Activated CD4-positive, alpha-beta T cell treated with anti-CD3 and anti-CD28 coated beads, Interleukin-2, amount 10 ng/mL, durations not matched to agents 24 days and 14 days (primary cell): Measurements from ENCODE around the gene SLC17A2. TPM values are rescaled to one million over a fixed set of nuclear protein-coding genes. Genes with fewer than 3 reads are reported as not detected.

Experiments used
- DNase-seq: peaks from one replicate; pipeline ENCODE4 v3.0.0; 2022
- H3K27ac Mint-ChIP-seq: one replicate; pipeline ENCODE4 v1.8.0; 2022; ENCODE audit warnings: mild to moderate bottlenecking, mixed read lengths
- H3K27me3 Mint-ChIP-seq: one replicate; pipeline ENCODE4 v1.8.0; 2022; ENCODE audit warnings: mixed read lengths
- H3K36me3 Mint-ChIP-seq: one replicate; pipeline ENCODE4 v1.8.0; 2022; ENCODE audit warnings: low read depth, mild to moderate bottlenecking, mixed read lengths
- H3K4me1 Mint-ChIP-seq: one replicate; pipeline ENCODE4 v1.8.0; 2021; ENCODE audit warnings: mixed read lengths
- H3K4me3 Mint-ChIP-seq: one replicate; pipeline ENCODE4 v1.8.0; 2022; ENCODE audit warnings: mild to moderate bottlenecking, moderate library complexity, mixed read lengths
- H3K9me3 Mint-ChIP-seq: one replicate; pipeline ENCODE4 v1.8.0; 2021; ENCODE audit warnings: mixed read lengths
- intact Hi-C: fragments of 100-400 bp; cut with micrococcal nuclease; formaldehyde crosslinking; loops from one replicate; pipeline ENCODE4 v1.15.1; 2023
- total RNA-seq: library from RNA; stranded (reverse); gene quantifications from 2 replicates; pipeline ENCODE4 v1.2.3, GENCODE V29; 2022

The SLC17A2 gene
- total RNA-seq, 1 donor from 2014 or later = not detected

DNA sequence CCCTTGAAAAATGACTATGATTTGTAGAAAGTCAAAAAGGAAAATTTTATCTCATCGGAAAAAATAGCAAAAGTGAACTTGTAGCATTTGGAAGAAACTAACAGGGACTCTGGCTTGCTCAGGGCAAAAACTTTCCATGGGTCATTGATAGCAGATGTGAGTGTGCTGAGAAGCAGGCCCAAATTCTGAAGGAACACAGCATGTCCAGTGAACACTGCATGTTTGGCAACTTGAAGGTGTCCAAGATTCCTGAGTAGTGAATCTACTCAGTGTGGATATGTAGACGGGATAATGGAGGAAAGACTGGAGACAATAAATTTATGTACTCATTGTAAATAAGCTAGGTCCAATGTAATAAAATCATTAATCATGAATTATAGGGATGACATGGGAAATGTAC, 8.2 kb downstream of the SLC17A2 start:
- H3K4me1 Mint-ChIP-seq = peaks cover 17% of the 10 kb centered on the region
- H3K27ac Mint-ChIP-seq = no peak overlapping the region
- H3K36me3 Mint-ChIP-seq = peaks cover 3% of the 10 kb centered on the region
- peaks cover 14% of the 10 kb centered on the region for H3K9me3 Mint-ChIP-seq
- no peak for DNase-seq
- H3K4me3 Mint-ChIP-seq = no peak overlapping the region
- intact Hi-C loops = no loop called here
- H3K27me3 Mint-ChIP-seq = no peaks in the 10 kb centered on the region

DNA sequence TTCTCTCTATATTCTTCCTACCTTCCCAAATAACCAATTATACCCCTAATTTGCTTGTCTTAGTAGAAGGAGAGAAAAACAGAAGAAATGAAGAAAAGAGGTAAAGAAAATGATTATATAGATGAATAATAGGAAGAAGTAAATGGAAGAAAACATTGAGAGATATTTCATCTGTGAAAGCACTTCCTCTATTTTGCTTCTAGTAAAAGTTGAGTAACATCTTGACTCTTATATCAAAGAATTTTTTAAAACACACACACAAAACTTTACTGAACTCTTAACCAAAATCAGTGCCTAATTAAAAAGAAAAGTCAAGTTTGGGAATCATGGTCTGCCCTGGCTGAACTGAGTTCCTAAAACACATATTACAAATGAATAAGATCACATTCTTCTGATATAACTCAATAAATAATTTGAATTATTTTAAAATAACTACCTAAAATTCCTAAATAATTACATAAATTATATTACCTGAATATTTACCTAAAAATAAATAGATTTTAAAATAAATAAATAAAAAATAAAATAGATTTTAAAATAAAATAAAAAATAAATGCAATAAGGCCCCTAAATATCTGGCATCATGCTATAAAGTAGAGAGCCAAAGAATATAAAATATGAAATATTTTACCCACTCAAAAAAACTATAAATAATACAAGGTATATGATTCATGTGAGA, 8.8 kb downstream of the SLC17A2 start:
- Mint-ChIP-seq H3K36me3 (peaks cover 3% of the 10 kb centered on the region), H3K4me1 (peaks cover 15% of the 10 kb centered on the region), H3K4me3 (no peak overlapping the region), H3K27ac (no peak overlapping the region), H3K9me3 (peaks cover 14% of the 10 kb centered on the region), H3K27me3 (no peaks in the 10 kb centered on the region)
- intact Hi-C loops = no loop called here
- DNase-seq = no peak

DNA sequence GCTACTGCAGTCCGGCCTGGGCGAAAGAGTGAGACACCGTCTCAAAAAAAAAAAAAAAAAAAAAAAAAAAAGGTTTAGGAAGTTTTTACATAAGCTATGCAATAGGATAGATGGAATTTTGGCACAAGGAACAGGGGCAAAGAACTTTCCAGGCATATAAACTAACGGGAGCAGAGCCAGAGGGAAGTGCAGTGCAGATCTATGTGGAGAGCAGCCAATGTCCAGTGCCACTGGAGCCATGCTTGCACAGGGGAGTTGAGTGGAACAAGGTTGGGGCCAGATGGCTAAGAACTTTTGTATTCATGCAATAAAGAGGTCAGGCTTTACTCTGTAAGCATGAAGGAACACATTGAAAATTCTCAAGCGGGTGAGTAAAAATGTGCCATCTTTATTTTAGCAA, 10.8 kb downstream of the SLC17A2 start:
- Mint-ChIP-seq H3K9me3 (peaks cover 14% of the 10 kb centered on the region), H3K4me1 (peaks cover 13% of the 10 kb centered on the region), H3K27ac (no peak overlapping the region), H3K4me3 (no peak overlapping the region), H3K27me3 (no peaks in the 10 kb centered on the region), H3K36me3 (peaks cover 3% of the 10 kb centered on the region)
- no peak for DNase-seq
- intact Hi-C loops = no loop called here

DNA sequence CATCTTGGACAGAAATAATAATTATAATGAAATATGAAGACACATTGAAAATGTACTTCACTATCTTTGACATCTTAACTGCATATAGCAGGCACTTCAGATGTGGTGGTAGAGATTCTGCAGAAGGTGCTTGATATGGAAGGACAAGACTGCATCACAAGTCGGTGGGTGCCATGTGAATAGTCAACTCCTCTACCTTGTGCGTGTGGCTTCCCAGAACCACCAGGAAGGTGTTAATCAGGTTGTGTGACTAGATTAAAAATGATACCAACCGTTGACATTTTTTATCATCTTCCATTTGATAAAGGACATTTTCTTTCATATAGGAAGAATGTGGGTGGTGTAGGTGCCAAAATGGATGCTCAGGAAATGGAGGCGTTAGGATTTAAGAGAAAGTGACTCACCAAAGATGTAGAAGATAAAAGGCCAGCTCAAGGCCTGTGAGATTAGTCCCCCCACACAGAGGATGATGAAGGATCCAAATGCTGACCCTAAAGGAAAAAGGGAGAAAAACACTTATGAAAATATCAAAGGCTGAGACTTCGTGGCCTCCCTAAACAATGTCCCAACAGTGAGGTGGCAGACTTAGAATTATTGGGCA, 12.3 kb downstream of the SLC17A2 start:
- Mint-ChIP-seq H3K4me1 (peaks cover 20% of the 10 kb centered on the region), H3K27ac (peak overlapping the region; percentile 39), H3K36me3 (peaks cover 4% of the 10 kb centered on the region), H3K27me3 (no peaks in the 10 kb centered on the region), H3K4me3 (no peak overlapping the region), H3K9me3 (peaks cover 19% of the 10 kb centered on the region)
- intact Hi-C loops = no loop called here
- no peak for DNase-seq

DNA sequence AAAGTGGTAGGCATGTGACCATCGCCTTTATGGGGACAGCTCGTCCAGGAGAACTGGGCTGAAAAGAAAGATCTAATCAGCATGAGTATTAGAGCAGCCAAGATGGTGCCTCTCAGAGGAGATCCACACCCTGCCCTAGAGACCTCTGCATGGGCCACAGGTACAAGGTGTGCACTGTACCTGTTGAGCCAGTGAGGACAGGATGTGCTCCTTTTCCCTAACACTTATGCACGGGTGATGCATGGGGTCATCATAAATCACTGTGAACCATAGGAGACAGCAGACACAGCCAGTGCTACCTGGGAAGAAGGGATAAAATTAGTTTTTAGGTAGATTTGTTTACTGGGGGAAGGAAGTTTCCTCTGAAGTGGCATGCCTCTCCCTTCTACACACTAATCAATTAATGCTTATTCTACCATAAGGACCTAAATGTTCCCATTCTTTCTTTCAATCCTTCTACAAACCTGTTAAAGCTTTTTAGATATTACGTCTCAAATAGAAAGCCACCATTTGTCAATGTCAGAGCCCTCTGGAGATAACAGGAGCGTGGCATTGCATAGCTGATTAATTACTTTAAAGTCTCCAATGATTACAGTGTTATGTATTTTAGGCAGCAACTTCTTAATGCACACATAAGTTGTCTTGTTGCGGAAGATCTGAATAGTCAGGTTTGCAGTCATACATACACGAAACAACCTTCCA, 13.6 kb downstream of the SLC17A2 start:
- Mint-ChIP-seq H3K9me3 (peaks cover 19% of the 10 kb centered on the region), H3K4me3 (no peak overlapping the region), H3K27me3 (no peaks in the 10 kb centered on the region), H3K36me3 (peaks cover 4% of the 10 kb centered on the region), H3K27ac (no peak overlapping the region), H3K4me1 (peaks cover 19% of the 10 kb centered on the region)
- DNase-seq = no peak
- intact Hi-C loops = no loop called here

DNA sequence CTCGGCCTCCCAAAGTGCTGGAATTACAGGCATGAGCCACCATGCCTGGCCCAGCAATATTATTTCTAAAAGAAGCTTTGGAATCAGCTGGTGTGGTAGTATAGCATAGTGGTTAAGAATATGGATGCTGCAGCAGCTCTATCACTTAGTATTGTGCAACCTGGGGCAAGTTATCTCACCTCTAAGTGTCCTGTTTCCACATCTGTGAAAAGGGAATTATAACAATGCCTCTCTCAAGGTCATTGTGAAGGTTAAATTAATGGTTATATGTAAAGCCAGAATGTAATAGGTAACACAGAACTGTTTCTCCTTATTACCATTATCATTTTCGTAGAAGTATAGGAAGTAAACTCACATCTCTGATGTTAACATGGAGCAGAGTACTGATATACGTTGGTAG, 14.2 kb downstream of the SLC17A2 start:
- intact Hi-C loops = no loop called here
- DNase-seq = no peak
- no peaks in the 10 kb centered on the region for H3K27me3 Mint-ChIP-seq
- H3K36me3 Mint-ChIP-seq = peaks cover 4% of the 10 kb centered on the region
- H3K27ac Mint-ChIP-seq = no peak overlapping the region
- no peak overlapping the region for H3K4me3 Mint-ChIP-seq
- peaks cover 19% of the 10 kb centered on the region for H3K4me1 Mint-ChIP-seq
- peaks cover 19% of the 10 kb centered on the region for H3K9me3 Mint-ChIP-seq

DNA sequence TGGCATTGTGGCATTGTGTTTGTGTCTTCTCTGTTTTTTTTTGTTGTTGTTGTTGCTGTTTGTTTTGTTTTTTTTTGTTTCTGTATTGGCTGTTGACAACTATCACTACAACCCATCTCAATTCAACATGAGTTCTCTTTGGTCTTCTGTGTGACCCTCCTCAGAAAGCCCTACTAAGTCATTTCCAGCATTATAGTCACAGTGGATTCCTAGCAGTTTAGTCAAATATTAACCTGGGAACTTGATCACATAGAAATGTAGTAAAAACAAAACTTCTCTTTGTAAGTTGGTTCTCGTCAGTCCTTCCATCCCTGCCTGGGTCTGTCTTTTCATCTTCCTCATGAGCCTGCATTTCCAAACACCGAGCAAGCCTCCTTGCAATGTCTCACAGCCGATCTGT, 16.8 kb downstream of the SLC17A2 start:
- Mint-ChIP-seq H3K9me3 (peaks cover 19% of the 10 kb centered on the region), H3K4me3 (no peak overlapping the region)

DNA sequence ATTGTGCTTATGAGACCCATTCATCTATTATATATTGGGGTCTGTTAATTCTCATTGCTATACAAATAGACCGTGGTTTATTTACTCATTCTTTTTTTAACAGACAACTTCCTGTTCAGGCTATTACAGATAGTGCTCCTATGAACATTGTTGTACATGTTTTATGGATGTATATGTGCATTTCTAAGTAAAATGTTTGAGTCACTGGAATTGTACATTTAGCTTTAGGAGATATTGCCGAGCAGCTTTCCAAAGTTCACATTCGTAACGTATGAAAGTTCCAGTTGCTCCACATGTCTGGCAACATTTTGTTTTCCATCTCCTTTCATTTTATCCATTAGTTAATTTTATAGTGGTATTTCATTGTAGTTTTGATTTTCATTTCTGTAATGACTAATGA, 19.1 kb downstream of the SLC17A2 start:
- Mint-ChIP-seq H3K36me3 (peaks cover 1% of the 10 kb centered on the region), H3K27ac (no peak overlapping the region), H3K4me3 (no peak overlapping the region), H3K27me3 (no peaks in the 10 kb centered on the region), H3K4me1 (peaks cover 11% of the 10 kb centered on the region), H3K9me3 (peaks cover 8% of the 10 kb centered on the region)
- intact Hi-C loops = loop anchor here (5.0 kb wide), 1 partner anchor 36 kb away; no protein-coding TSS in a partner anchor
- no peak for DNase-seq

More for the DNA sequence above, 16.8 kb downstream of the SLC17A2 start:
- no peak for DNase-seq
- Mint-ChIP-seq H3K27me3 (no peaks in the 10 kb centered on the region), H3K27ac (peak overlapping the region; percentile 73), H3K36me3 (peaks cover 4% of the 10 kb centered on the region), H3K4me1 (peaks cover 16% of the 10 kb centered on the region)
- intact Hi-C loops = loop anchor here (5.0 kb wide), 1 partner anchor 34 kb away; no protein-coding TSS in a partner anchor

DNA sequence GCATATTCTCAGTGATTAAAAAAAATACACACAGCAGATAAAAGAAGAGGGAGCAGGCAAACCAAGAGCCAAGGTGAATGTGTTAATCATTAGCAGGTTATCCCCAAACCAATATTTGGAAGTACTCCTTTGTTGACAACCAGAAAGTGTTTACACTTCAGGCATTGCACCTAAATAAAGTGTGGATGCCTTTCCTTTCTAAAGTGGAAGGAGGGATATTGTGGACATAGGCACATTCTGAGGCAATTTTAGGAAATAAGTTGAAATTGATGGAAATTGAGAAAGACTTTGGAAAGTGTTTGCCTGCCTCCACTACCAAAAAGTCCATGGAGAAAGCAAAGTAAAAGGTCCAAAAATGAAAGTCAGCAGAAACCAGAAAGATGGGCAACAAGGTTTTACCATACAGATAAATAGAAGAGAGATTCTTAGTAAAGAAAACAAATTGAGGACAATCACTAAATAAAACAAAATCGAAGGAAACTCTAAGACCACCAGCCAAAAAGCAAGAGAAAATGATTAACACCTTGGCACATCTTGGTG, 22.9 kb downstream of the SLC17A2 start:
- Mint-ChIP-seq H3K4me1 (peaks cover 4% of the 10 kb centered on the region), H3K4me3 (no peak overlapping the region), H3K27ac (no peak overlapping the region), H3K9me3 (peaks cover 3% of the 10 kb centered on the region), H3K27me3 (no peaks in the 10 kb centered on the region), H3K36me3 (no peaks in the 10 kb centered on the region)
- DNase-seq = no peak
- intact Hi-C loops = no loop called here

DNA sequence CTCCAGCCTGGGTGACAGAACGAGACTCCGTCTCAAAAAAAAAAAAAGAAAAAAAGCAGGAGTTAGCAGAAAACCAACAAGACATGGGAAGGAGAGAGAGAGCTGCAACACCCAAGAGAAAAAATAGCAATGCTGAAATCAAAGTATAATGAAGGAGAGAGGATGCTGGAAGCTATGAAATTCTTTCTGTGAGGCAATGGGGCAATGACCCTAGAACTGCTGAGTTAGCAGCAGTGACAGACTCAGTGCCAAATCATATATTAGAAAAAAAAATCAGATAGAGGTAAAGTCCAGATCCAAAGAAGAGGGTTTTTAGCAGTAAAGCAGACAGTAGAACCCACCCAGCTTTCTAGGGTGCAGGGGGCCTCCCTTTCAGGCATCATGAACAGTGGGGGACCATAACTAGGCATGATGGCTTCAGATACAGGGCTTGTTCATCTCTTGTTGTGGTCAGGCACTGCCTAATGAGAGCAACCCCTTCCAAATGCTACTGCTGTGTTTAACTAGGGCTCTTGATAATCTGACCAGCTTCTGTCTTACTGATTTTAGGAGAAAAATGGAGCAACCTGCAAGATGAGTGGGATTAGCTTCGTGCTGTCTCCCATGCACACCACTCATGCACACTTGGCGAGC, 26.9 kb downstream of the SLC17A2 start:
- H3K4me1 Mint-ChIP-seq = peaks cover 4% of the 10 kb centered on the region
- intact Hi-C loops = no loop called here
- H3K27ac Mint-ChIP-seq = no peak overlapping the region
- no peaks in the 10 kb centered on the region for H3K36me3 Mint-ChIP-seq
- H3K4me3 Mint-ChIP-seq = no peak overlapping the region
- no peak for DNase-seq
- no peaks in the 10 kb centered on the region for H3K9me3 Mint-ChIP-seq
- H3K27me3 Mint-ChIP-seq = no peaks in the 10 kb centered on the region

DNA sequence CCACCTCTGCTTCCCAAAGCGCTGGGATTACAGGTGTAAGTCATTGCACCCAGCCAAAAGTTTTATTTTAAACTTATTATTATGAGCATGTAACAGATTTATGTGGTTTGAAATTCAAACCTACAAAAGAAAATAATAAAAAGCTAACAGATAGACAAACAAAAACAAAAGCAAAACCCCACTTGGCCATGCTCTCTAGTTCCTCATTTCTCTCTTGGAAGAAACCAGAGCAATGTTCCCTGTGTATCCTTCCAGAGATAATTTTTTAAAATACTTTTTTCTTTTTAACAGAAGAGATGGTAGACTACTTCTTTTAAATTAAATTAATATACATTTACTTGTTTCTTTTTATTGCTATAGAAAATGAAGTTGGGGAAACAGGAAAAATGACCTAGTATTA, 28.4 kb downstream of the SLC17A2 start:
- intact Hi-C loops = no loop called here
- no peaks in the 10 kb centered on the region for H3K27me3 Mint-ChIP-seq
- no peak overlapping the region for H3K27ac Mint-ChIP-seq
- H3K4me3 Mint-ChIP-seq = no peak overlapping the region
- no peaks in the 10 kb centered on the region for H3K9me3 Mint-ChIP-seq
- no peak for DNase-seq
- H3K4me1 Mint-ChIP-seq = no peaks in the 10 kb centered on the region
- H3K36me3 Mint-ChIP-seq = no peaks in the 10 kb centered on the region

DNA sequence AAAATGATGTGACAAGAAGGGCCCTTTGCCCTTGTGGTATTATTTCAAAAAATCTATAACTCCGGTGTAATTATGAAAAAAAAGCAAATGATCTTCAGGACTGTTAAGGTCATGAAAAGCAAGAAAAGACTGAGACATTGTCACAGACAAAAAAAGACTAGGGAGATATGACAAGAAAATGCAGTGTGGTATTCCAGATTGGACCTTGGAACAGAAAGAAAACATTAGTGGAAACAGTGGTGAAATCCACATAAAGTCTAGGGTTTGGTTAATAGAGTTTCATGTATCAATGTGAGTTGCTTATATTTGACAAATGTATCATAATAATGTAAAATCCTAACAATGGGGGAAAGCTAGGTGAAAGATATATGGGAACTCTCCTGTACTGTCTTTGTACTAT, 29.6 kb downstream of the SLC17A2 start:
- Mint-ChIP-seq H3K4me3 (no peak overlapping the region), H3K27me3 (no peaks in the 10 kb centered on the region), H3K36me3 (no peaks in the 10 kb centered on the region), H3K4me1 (no peaks in the 10 kb centered on the region), H3K9me3 (no peaks in the 10 kb centered on the region), H3K27ac (no peak overlapping the region)
- intact Hi-C loops = no loop called here
- DNase-seq = no peak

DNA sequence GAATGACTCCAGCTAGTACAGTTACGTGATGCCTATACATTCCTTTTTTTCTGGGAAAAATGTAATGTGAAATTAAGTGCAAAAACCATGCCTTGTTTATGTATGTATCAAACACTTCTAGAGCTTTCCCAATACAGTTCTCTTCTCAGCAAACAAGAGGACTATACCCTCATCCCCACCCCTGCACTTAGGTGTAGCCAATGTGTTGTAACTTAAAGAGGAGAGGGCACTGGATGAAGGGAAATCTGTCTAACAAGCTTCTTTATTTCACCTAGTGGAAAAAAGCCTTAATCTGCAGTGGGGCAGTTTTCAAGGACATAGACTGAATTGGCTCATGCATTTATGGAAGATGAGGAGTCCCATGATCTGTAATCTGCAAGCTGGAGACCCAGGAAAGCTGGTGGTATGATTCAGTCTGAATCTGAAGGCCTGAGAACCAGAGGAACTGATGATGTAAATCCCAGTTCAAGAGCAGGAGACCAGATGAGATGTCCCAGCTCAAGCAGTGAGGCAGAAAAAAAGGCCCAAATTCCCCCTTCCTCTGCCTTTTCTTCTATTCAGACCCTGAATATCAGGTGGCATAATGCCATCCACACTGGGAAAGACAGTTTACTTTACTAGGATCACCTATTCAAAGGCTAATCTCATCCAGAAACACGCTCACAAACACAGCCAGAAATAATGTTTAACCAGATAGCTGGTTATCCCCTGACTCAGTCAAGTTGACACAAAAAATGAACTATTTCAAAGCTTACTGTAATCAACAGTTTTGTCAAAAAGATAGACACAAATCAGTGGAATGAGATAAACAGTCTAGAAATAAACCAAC, 30.7 kb downstream of the SLC17A2 start:
- H3K4me3 Mint-ChIP-seq = no peak overlapping the region
- no peaks in the 10 kb centered on the region for H3K36me3 Mint-ChIP-seq
- no peaks in the 10 kb centered on the region for H3K27me3 Mint-ChIP-seq
- DNase-seq = no peak
- H3K4me1 Mint-ChIP-seq = no peaks in the 10 kb centered on the region
- H3K27ac Mint-ChIP-seq = no peak overlapping the region
- intact Hi-C loops = no loop called here
- no peaks in the 10 kb centered on the region for H3K9me3 Mint-ChIP-seq
